C4-2B (cell line): ENCODE measurements around the gene GCNT2.

Experiments
- CTCF ChIP-seq: fragments of 450-650 bp; conservative IDR thresholded peaks from 2 replicates; pipeline ENCODE4 v1.5.1; 2017; ENCODE audit warnings: mild to moderate bottlenecking
- ZFX ChIP-seq: fragments of 450-650 bp; IDR thresholded peaks from 2 replicates; pipeline ENCODE4 v1.6.1; 2017

- TF ChIP-seq CTCF = no peak
- TF ChIP-seq ZFX = no peak
These were observed 59.4 kb downstream of the GCNT2 start for GRCh38 chr6:10580570-10580969.
